TTC549 (cell line): ENCODE measurements around the gene MECP2.

Source experiments
- FAIRE-seq: peaks from 2 replicates; lab custom pipeline; 2012; peaks lifted over from hg19 to GRCh38; lab: Jason Lieb, UNC

The MECP2 gene

GRCh38 chrX:154059729-154060245 is 37.7 kb downstream of the MECP2 start:
- no peak for FAIRE-seq

- FAIRE-seq: no peak
Measured at GRCh38 chrX:154059231-154059630, 38.3 kb downstream of the MECP2 start.

DNA sequence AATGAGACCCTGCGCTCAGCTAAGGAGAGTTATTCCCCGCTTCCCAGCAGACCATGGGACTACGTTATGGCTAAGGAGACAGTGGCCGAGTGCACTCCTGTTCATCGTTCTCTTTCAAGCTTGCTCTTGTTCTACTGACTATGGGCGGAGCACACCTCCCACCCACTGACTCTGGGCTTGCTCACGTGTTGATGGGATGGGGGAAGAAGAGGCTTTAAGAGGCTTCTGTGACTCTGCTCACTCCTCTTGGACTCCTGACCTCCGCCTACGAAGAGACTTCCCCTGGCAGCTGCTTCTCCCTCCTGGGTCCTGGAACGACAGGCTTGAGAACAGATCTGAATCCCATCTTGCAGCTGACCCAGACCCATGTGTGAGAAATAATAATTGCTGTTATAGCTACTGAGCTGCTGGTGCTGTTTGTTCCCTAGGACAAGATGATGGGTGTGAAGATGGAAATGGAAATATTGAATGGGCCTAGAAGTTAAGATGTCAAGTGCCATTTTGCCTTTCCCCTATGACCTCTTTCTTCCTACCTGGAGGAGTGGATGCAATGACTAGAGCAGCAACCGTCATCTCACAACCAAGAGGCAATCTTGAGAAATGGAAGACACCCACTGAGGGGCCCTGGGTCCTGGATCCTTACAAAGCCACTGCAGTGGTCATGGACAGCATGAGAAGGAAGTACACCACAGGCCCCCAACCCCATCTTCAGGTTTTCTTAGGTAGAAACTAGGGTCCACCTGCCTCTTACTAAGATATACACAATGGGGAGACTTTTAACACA is 39.1 kb downstream of the MECP2 start:
- no peak for FAIRE-seq

- no peak for FAIRE-seq
Measured at GRCh38 chrX:154057791-154058190, 39.7 kb downstream of the MECP2 start.

DNA sequence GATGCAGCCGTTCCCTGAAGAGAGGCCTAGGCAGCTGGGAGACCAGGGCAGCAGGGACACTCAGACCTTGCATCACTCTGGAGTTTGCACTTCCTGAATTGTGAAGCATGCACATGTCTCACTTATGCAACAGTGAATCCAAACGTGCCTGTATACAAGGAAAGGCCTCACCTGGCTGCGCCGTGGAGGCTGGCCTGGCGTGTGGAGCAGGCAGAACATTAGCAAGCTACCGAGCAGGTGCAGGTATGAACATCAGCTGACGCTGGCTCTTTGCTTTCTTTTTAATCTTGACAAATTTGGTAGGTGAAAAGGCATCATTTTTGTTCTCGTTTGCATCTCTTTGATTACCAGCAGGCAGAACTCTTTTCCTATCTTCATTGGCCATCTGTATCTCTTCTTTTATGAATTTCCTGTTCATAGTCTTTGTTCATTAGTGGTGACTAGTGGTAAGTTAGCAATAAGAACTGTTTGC is 40.7 kb downstream of the MECP2 start:
- FAIRE-seq: no peak

DNA sequence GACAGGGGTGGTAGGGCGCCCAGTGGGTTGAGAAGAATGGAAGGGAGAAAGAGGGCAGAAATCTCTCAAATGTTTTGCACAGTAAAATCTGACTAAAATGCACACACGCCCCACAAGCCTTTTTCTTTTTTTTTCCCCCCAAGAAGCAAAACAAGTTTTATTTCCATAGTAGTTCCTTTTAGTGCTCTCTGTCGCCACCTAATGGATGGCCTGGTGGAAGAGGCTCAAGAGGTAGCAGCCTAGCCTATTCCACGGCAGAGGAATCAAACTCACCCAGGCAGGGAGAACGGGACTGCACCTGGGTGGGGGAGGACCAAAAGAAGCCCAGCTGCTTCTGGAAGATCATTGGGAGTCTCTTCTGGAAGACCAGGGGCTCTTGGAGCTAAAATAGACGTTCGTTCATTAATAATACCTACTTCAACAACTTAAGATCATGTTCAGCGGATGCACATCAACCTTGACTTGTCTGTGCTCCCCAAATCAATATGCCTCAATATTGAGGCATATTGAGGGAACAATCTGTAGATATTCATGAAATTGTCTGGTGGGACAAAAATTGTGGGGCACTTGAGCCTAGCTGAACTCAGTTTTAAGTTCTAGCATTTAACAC is 46.2 kb downstream of the MECP2 start:
- no peak for FAIRE-seq

DNA sequence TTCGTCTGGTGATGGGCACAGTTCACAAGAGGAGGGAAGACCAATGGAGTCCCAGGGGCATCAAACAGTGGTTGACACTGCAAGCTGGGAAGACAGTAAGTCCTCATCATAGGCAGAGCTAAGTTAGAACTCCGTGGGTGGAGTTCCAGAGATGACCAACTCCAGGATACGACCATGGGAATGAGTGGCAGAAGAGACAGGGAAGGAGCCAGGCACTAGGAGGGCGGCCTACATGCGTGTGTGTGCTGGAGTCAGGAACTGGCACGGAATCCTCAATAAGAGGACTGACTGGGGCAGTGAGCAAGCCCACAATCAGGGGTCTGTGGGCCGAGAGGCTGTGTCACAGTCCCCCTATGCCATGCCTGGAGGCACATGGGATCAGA is 47.4 kb downstream of the MECP2 start:
- no peak for FAIRE-seq

GRCh38 chrX:154049209-154050112 is 48.1 kb downstream of the MECP2 start:
- no peak for FAIRE-seq

DNA sequence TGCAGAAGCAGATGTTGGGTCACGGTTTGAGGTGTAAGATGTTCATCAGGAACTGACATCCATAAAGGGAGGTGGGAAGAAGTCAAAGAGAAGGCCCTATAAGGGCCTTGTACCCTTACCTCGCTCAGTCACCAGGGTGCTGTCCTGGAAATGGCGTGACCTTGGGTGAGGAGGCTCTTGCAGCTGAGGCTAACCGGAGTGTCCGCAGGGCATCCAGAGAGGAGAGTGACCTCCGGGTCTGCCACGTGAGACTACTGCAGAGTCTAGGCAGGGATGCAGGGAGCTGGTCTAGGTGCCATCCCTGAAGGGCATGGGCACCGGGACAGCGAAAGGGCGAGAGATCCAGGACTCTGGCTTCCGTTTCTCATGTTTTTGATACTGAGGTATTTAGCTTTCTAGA is 49.1 kb downstream of the MECP2 start:
- no peak for FAIRE-seq

DNA sequence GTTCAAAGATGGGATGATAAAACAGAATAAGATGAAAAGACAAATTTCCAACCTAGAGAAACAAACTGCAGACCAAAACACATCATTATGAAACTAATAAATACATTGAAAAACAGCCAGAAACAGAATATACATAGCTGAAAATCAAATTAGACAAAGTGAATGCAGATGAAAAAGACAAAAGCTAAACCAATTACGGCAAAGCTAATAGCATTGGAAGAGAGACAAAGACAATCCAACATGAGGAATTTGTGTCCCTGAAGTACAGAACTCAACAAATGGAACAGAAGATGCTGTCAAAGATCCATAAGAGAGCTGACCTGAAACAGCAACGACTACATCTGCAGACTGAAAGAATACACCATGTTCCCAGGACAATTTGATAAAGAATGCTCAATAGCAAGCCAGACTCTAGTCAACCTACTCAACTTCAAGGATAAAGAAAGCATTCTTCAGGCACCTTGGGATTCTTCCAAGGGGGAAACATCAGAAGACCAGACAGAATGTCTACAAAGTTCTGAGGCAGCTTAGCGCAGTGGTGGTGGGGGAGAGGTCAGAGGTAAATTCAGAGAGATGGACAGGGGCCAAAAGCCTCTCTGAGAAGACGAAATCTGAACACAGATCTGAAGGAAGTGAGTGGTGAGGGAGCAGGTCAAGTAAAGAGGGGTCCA is 50.4 kb downstream of the MECP2 start:
- no peak for FAIRE-seq

DNA sequence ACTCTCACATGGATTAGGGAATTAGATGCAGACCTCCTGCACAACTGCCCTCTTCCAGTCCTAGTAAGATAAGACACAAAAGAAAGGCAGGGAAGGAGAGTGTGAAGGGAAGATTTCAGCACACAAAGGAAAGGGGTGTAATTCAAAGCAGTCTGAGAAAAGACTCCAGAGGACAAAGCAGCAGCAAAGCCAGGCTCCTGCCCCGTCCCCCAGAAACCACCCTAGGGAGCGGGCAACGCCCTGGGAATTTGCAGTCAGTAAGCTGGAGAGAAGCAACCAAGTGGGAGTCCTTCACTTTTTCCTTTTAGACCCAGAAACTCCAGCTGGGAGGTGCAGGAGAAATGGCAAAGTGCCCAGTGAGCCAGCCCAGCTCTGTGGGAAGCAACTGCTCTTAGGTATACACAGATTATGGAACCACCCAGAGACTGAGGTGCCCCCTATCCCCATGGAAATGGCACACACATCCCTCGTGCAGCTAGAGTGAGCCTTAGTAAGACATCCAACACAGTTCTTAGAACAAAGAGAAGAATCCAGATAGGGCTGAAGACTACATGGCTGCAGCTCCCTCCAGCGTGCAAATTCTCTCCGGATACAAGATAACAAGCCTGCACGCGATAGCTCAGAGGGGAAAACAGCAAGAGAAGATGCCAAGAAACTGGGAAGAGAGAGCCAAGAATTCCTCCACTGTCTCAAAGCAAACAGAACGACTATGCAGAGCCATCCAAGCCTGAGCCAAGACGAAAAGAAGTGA is 51.3 kb downstream of the MECP2 start:
- FAIRE-seq: no peak

- FAIRE-seq: no peak
Measured at GRCh38 chrX:154044091-154044490, 53.4 kb downstream of the MECP2 start.

- no peak for FAIRE-seq
Measured at GRCh38 chrX:154043003-154043763, 54.3 kb downstream of the MECP2 start.

DNA sequence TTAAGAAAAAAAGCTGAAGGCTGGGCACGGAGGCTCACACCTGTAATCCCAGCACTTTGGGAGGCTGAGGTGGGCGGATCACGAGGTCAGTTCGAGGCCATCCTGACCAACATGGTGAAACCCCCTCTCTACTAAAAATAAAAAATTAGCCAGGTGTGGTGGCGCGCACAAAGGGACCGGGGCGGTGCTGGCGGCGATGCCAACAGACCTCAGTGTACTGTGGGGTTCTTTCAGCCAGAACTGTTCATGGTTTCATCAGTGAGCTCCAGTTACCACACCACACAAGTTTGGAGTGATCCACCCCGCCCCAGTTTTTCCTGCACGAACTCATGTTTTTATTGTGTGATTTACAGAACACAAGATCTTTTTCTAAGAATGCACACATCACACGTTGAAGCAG is 56.7 kb downstream of the MECP2 start:
- no peak for FAIRE-seq

- FAIRE-seq: no peak
Measured at GRCh38 chrX:154040307-154040756, 57.2 kb downstream of the MECP2 start.

DNA sequence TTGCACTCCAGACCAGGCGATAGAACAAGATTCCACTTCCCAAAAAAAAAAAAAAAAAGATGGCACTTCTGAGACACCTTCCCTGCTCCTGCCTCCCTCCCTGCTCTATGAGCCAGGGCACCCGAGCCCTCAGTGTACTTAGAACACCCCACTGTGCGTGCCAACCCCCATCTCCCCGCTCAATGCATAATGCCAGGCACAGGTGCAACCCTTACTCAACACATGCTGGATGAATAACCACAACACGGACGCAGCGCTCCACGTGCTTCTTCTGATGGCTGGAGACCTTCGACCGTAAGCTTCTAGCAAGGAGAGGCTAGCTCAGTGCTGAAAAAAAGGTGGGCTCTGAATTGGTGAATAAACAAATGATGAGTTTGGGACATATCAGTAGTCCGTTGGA is 57.9 kb downstream of the MECP2 start:
- no peak for FAIRE-seq

GRCh38 chrX:154038656-154039055 is 58.9 kb downstream of the MECP2 start:
- FAIRE-seq: no peak

DNA sequence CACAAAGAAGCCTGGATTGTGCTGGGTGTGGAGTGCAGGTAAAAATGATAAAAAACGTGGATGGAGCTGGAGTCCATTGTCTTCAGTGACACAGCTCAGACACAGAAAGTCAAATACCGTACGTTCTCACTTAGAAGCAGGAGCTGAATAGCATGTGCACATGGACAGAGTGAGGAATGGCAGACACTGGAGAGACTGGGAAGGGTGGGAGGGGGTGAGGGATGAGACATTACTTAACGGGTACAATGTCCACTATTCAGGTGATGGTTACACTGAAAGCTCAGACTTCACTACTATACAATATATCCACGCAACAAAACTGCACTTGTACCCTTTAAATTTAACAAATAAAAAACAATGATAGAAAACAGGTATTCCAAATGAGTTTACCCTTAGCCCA is 59.8 kb downstream of the MECP2 start:
- FAIRE-seq: no peak

DNA sequence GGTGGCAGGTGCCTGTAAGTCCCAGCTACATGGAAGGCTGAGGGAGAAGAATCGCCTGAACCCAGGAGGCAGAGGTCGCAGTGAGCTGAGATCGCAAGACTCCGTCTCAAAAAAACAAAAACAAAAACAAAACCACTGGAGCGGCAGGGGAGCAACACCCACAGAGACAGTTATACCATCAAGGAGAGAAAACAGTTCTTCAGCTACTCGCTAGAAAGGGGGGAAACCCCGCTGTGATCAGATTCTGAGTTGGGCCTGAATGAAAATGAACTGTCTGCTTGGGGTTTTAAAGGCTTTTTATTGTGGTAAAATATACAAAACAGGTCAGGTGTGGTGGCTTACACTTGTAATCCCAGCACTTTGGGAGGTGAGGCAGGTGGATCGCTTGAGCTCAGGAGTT is 61.0 kb downstream of the MECP2 start:
- FAIRE-seq: no peak

DNA sequence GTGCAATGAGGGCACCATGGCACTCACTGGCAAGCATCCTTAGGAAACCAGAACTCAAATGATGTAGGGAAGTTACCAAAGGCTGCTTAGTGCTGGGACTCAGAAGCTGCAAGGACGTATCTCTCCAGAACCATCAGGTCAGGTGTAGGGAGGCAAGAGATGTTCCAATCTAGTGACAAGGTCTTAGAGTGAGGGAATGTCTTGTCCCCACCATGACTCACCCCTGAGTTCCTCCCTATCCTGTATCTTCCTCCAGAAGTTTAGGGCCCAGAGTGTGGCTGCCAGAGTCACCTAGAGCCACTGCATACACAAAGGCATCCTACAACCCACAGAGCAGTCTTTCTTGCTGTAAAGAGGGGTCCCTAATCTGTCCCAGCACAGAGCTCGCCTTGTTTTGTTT is 63.7 kb downstream of the MECP2 start:
- FAIRE-seq: no peak

GRCh38 chrX:154032653-154033052 is 64.9 kb downstream of the MECP2 start:
- FAIRE-seq: no peak
